HG03025 (cell line): ENCODE data around the gene VWA3B.
"Not testable (repeated sequence)": the region's sequence is repeated elsewhere in the genome, so short reads cannot be mapped to it uniquely, and the experiment has no call there.

Source experiments
- ATAC-seq: cut with Tn5 transposase; IDR thresholded peaks from one replicate; pipeline ENCODE4 v1.9.1; 2021; ENCODE audit warnings: mild to moderate bottlenecking, moderate library complexity; ENCODE audit not compliant: unreplicated experiment, low FRiP score

VWA3B gene, protein sequence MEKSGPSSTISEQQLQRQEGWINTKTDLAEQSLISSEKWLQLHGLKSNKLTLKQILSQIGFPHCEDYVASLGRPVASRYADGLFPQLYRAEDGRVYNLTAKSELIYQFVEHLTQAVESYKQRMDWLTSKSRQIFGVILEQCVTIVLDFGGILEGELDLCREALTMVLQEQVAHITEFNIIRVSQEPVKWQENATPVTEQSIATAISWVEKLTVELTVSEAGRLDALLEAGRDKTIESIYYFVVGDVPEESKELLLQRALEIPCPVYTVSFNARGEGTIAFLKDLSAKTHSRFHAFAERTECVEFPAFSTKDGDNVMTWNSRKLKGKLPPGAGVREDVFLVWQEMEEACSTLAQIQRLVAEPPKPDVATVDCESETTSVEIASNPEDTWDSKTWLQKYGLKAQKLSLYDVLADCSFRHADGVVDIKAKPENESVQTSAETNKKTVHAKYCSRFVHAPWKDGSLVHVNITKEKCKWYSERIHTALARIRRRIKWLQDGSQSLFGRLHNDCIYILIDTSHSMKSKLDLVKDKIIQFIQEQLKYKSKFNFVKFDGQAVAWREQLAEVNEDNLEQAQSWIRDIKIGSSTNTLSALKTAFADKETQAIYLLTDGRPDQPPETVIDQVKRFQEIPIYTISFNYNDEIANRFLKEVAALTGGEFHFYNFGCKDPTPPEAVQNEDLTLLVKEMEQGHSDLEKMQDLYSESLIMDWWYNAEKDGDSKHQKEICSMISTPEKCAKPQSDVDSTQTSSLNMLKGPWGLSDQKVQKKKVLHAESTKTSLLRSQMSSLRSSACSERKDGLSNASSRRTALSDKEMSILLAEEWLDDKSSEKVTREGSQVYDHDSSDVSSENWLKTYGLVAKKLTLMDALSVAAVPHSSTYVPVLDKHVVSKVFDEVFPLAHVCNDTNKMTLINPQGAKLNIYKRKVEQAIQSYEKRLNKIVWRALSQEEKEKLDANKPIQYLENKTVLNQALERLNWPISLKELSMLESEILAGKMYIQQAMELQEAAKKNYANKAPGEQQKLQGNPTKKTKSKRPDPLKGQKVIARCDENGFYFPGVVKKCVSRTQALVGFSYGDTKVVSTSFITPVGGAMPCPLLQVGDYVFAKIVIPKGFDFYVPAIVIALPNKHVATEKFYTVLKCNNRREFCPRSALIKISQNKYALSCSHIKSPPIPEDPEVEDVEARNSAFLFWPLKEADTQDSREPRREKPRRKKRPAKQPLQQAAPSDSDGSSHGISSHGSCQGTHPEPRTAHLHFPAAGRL (N-terminal part only)

DNA sequence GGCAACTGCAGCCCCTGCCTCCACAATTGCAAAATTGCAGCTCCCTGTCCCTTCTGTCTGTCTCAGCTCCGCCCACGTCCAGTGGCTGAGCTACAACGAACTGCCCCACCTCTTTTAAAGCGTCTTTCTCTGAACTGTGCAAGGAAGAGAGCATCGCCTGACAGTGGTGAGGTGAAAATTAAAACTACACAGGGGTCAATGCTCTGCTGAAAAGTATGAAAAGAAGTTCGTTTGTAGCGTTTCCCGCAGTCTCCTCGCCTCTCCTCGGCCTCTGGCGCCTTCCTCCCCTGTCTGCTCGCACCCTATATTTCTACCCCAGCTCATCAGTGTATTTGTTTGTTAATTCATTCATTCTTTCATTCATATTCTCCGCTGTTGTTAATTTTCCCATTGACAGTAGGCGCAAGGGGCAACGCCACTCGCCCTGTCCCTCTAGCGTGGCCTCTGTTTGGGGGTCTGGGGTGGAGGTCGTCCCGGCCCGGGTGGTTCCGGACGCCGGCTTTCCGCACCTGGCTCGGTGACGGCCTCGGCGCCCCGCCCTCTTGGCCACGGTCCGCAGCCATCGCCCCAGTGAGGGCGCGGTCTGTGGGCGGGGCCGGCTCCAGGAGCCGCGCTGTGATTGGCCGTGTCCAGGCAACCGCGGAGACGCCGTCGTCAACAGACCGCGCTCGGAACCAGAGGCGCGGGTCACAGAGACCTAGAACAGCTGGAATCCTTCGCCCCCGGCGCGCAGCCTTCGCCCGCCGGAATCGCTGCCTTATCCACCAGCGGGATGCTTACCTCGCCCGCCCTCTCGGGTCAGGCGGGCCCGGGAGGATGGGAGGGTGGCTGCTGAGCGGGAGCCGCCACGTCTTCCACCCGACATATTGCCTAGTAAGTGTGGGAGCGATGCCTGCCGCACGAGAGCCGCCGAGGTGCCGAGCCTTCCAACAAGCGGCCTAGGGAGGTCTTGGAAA lies at the start of gene VWA3B:
TSS of gene VWA3B (plus strand) at position 677 of the 956 bp plus-strand sequence. CDS start 5,926 bp downstream, outside the sequence.
- ATAC-seq = peak; percentile 91

DNA sequence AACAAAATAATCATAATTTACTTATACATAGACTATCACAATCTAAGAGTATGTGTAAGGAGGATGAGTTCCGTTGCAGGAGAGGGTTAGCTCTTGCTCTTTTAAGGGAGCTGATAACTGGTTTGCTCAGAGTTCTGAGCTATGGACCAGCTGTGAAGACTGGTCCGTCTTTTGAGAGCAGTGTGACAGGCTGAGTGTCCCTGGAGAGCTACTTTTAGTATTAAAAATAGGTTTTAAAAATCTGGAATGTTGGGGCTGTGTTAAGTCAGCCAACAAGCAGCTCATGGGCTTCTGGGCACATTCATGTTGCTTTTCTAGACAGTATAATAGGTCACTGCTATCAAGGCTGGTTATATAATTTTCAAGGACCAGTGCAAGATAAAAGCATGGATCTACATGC lies 49.8 kb upstream of the VWA3B start:
- no peak for ATAC-seq

DNA sequence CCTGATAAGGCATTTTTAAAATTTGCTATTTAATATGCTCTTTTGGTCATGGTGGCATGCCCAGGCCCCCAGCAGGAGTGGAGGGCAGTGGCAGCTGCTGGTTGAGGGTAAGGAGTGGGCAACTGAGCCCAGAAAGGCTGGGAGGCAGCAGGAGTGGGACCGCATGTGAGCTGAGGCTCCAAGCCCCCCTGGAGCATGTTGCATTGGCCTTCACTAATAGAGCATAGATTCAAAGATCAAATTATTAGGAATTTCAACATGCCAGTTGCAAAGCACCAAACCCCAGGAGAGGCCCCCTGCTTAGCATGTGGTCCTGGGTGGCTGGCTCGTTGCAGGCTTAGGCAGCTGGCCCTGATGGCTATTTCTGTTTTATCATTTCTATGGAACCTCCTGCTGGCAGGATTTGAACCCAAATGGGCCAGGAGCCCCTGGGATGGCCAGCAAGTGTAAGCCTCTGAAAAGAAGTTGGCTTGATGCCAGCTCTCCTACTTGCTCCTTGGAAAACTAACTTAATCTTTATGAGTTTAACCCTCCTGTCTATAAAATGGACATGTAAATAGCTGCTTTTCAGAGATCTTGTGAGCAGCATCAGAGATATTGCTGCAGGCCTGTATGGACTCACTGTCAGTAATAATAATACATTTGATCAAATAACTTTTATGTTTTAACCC lies 49.2 kb upstream of the VWA3B start:
- no peak for ATAC-seq

DNA sequence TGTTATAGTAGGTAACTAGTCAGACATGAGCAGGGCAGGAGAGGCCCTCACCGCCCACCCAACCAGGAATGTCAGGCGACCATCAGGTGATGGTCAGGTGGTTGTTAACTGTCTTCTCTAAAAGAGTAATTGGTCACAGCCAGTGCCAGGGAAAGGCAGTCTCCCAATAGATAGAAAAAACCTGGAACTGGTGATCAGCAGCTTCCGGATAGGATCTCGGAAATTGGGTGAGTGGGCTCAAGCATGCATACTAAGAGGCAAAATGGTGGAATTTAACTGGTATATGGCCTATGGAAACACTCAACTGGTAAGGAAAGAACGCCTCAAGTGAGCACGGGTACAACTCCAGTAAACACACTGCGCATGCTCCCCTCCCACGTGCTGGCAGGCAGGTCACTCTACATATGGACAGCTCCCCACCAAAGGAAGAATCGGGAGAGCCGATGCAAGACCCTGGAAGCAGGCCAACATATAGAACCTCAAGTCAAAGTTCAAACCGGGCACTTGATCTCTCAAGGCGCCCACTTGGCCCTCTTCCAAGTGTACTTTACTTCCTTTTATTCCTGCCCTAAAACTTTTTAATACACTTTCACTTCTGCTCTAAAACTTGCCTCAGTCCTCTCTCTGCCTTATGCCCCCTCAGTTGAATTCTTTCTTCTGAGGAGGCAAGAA lies 47.7 kb upstream of the VWA3B start:
- ATAC-seq = no peak

DNA sequence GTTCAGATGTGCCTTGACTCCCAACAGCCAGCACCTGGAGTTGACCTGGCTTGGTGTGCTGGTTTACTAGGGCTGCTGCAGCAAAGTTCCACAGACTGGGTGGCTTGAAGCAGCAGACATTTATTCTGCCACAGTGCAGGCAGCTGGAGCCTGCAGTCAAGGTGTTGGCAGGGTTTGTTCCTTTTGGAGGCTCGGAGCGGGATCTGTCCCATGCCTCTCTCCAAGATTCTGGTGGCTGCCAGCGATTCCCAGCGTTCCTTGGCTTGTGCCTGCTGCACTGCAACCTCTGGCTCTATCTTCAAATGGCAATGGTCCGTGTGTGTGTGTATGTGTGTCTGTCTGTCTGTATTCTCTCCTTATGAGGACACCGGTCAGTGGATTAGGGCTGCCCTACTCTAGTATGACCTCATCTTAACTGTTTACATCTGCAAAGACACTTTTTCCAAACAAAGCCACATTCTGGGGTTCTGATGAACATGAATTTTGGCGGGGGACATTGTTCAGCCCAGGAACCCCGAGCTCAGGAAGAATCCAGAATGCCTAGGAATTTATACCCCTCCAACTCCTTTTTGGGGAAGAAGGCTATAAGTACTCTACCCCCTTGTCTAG lies 46.5 kb upstream of the VWA3B start:
- ATAC-seq = no peak

DNA sequence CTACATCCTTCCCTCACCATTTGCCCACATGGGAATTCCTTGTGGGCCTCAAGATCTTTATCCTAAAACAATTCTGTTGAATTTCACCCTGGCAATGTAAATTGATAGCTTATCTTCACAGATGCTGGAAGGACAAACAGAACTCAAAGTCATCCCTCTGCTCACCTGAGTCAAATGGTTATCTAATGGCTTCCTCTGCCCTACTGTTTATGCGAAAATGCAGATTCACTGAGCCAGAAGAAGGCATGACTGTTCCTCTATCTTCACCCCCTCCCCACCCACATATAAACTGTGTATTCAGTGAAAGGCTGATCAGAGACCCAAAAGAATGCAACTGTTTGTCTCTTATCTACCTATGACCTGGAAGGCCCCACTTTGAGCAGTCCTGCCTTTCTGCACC lies 43.9 kb upstream of the VWA3B start:
- no peak for ATAC-seq

DNA sequence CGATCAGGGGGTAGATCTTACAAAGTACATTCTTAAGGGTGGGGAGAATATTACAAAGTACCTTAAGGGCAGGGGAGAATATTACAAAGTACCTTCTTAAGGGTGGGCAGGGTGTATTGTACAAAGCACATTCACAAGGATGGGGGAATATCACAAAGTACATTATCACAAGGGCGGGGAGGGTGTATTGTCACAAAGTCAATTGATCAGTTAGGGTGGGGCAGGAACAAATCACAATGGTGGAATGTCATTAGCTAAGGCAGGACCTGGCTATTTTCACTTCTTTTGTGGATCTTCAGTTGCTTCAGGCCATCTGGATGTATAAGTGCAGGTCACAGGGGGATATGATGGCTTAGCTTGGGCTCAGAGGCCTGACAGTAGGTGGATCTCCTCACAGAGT lies 42.2 kb upstream of the VWA3B start:
- ATAC-seq = not testable (repeated sequence)

DNA sequence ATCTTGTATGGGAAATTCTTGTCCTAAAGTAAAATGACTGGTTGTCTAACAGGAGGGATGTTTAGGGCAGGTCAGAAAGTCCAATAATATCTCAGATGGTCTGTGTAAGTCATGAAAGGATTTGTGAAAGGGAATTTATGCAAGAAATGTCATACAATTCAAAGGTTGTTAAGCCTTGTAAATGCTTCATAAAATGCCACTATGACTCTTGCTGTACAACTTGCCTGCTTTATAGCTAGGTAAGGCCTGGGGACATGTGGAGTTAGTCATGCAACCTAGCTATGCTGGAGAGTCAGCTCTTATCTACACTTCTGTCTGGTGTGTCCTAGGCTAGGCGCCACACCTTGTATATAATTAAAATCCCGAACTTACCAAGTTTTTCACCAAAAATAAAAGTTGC lies 36.9 kb upstream of the VWA3B start:
- no peak for ATAC-seq

DNA sequence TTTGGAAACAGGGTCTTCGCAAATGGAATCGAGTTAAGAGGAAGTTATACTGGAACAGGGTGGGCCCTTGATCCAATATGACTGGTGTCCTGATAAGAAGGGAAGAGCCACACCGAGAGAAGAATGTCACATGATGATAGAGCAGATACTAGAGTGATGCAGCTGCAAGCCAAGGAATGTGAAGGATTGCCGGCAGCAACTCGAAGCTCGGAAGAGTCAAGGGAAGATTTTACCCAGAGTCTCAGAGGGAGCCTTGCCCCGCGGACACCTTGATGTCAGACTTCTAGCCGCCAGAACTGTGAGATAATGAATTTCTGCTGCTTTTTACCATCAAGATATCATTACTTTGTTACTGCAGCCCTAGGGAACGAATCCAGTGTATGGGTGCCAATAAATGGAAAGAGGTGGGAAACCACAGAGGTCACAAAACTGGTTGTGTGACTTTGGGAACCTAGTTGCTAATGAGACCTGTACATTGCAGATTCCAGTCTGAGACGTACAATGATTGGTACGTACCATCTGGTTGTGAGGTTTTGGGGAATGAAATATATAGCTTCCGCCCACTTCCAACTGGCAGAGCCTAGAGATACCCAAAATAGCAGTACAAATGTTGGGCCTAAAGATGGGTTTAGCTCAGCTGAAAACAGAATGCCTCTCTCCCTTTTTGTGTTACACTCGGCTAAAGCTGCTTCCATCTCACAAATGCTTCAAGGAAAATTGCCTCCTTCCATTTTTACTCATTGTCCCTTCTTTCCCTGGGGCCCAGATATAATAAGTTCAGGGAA lies 28.6 kb upstream of the VWA3B start:
- ATAC-seq = no peak

DNA sequence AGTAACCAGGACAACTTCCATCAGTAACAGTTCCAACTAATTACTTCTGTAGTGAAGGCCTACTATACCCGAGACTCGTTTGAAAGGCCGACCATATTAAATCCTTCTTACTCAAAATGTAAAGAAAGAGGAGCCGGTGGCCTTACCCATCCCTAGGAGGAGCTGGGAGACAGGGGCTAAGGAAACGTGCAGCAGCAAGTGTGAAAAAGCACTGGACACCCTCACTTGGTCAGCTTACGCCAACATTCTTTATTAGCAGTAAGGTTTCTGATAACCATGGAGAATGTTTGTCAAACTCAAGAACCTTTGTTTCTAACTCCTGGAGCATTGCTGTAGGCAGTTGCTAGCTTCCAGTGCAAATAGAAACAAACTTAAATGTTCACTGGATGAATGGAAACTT lies 26.7 kb upstream of the VWA3B start:
- ATAC-seq = no peak

DNA sequence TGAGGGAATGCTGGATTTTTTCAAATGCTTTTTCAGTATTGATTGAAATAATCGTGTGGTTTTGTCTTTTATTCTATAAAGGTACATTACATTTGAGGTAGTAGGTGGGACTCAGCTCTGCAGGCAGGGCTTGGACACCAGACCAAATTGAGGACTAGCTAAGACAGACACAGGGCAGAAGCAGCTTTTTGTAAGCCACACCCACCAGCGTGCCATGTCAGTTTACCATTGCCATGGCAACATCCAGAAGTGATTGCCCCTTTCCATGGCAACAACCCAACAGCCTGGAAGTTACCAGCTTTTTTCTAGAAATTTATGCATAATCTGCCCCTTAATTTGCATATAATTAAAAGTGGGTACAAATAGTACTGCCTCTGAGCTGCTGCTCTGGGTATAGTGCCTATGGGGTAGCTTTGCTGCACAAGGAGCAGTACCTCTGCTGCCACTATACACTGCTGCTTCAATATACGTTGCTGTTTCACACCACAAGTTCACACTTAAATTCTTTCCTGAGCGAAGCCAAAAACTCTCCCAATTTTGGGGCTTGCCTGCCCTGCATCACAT lies 23.6 kb upstream of the VWA3B start:
- no peak for ATAC-seq

DNA sequence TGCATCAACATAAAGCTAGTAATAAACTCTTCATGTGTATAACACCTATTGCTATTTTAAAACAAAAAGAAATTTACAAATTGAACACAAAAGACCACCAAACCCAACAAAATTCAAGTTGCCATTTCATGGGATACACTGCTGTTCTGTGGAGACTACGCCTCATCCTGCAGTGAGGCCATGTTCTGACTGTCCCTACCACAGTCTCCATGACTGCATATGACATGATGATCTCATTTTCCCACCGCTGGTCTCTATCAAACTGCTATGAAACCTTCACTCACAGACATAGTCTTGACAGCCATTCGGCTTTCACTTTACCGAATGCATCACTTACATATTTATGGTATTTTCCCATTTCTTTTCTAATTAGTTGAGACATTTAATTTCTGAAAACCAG lies 21.2 kb upstream of the VWA3B start:
- ATAC-seq = no peak

DNA sequence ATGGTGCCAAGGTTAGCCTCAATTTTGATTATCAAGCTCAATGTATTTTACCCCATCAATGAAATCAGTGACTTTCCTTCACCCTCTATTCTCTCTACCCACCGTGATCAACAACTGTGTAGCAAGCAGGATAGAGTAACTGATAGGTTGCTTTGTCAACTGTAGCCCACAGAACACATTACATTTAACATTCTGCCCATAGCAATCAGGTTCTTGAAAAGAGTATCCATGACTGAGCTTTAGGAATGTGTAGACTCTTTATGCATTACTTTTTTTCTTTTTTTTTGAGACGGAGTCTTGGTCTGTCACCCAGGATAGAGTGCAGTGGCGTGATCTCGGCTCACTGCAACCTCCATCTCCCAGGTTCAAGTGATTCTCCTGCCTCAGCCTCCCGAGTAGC lies 19.8 kb upstream of the VWA3B start:
- ATAC-seq = no peak

DNA sequence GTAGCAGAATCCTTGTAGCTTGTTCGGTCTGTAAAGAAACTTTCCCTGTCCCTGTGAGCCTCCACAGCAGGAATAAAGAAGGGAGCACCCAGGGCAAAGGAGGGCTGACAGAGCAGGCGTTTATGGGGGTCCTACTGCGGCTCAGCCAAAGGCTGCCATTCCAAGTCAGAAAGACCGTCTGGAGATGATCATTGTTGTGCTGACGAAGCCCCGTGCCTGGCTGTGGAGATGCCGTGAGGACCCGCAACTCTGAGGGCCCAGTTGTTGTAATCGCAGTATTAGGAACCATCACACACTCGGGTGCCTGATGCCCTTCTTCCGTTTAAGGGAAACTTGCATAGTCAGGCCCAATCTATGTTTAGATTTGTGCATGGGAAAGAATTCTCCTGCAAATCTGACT lies 16.9 kb upstream of the VWA3B start:
- ATAC-seq = no peak

DNA sequence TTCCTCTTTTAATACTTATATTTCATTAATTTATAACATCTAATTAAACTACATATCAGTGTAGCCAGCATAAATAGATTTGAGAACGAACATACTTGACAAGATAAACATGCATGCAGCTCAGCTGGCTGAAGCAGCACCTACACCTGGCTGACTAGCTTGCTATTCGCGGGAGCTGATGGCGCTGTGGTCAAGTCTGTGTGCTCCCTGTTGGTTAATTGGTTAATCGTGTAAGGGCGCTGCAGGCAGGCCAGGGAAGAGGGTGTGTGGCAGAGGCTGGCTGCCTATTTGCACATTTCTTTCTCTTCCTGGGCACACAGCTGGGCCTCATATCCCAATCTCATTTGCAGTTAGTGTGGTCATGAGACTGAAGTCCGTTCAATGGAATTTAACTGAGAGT lies 14.5 kb upstream of the VWA3B start:
- ATAC-seq = no peak

DNA sequence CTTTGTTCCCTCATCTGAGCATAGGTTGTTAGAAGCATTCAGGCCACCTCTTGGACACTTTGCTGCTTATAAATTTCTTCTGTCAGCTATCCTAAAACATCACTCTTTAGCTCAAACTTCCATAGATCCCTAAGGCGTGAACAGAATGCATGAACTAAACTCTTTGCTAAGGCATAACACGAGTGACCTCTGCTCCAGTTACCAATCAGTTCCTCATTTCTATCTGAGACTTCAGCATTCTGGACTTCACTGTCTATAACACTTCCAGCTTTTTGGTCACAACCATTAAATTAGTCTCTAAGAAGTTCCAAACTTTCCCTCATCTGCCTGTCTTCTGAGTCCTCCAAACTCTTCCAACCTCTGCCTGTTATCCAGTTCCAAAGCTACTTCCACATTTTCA lies 8.3 kb upstream of the VWA3B start:
- ATAC-seq = no peak

DNA sequence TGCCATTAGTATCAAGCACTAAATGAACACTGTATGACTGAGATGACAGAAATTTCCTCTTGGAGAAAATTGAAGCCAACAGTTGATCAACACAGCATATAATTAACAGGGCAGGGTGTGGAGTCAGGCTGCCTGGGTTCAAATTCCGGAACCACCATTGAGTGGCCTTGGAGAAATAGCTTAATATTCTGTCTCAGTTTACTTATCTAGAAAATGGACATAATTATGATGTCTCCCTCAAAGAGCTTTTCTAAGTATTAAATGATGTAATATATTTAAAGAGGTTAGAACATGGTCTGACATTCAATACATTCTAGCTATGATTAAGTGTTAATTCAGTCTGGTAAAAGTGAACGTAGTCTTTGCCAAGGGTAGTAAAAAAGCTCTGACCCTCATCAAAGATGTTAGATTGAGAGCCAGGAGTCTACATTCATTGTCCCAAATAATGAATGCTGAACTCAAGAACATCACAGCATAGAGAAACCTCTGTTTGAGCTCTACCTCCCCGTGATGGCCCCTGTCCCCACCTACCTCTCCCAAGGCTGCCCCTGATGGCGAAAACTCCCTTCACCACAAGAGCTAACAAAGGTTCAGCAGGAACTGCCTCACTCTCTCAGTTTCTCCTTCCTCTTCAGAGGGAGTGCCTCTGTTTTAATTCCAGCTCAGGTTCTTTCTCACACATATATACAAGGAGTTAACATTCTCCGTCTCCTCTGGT lies 2.7 kb upstream of the VWA3B start:
- no peak for ATAC-seq
